Spleen (tissue), 7 donors: ENCODE results near the gene OR7A17.

Source experiments
- CTCF ChIP-seq, 11 experiments: fragments of 200-600 bp in 7 of 11; fragments of 450-650 bp in 4 of 11; sonication (generic) in 4 of 11; IDR thresholded peaks in 8 of 11; conservative IDR thresholded peaks in 3 of 11; 1 replicate in 7 of 11; 2 replicates in 4 of 11; pipeline versions ENCODE4 v1.4.0 to v1.8.0; 2016 to 2021; ENCODE audit warnings: antibody characterized with exemption in 11 of 11, inconsistent platforms in 4 of 11, mild to moderate bottlenecking in 1 of 11
- POLR2A ChIP-seq, 3 donors: fragments of 450-650 bp; IDR thresholded peaks; one replicate each; pipeline ENCODE4 v1.5.1; 2017; ENCODE audit warnings: antibody characterized with exemption in 3 of 3, mild to moderate bottlenecking in 1 of 3
- donor health status: DM: no; HTN: no; CAD: no; lungs with moderate emphysema.
- donor health status: DM: no; HTN: no; CAD: no.
- donor health status: DM: no; HTN: no; CAD: no.

- no peak for TF ChIP-seq POLR2A (IDR thresholded peaks at IDR 0.05)
- TF ChIP-seq CTCF (IDR thresholded peaks at IDR 0.05 in 8 of 11, conservative IDR thresholded peaks at IDR 0.05 in 3 of 11): no peak
Observed at GRCh38 chr19:14906711-14907110, 20.8 kb upstream of the OR7A17 start.
